ENCODE data around the gene THSD4. TPM values are rescaled to one million over a fixed set of nuclear protein-coding genes. Genes with fewer than 3 reads are reported as not detected.

The THSD4 gene
- total RNA-seq, 1 experiment from 2014 or later: 36.3 TPM

DNA sequence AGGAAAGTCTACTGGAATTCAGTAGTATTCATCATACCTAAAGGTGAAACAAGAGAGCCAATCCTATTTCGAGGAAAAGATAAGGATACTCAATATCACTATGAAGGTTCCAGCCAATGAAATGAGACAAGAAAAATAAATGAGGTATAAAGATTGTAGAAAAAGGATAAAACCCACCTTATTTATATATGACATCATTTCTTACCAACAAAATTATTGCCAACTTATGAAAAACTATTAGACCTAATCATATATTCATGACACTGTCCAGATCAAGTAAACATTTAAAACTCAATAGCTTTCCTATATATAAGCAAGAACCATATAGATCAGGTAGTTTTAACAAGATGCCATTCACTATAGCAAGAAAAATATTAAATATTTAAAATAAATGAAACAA, 584.7 kb downstream of the THSD4 start:
- Mint-ChIP-seq H3K27ac (ENCODE audit: low read depth, unreplicated experiment) (no peak overlapping the region), H3K27me3 (ENCODE audit: insufficient read depth, unreplicated experiment) (no peaks in the 10 kb centered on the region), H3K4me1 (ENCODE audit: insufficient read depth, unreplicated experiment) (no peaks in the 10 kb centered on the region), H3K36me3 (ENCODE audit: insufficient read depth, unreplicated experiment) (no peaks in the 10 kb centered on the region), H3K9me3 (ENCODE audit: unreplicated experiment) (no peaks in the 10 kb centered on the region), H3K4me3 (ENCODE audit: unreplicated experiment) (no peak overlapping the region)
- CTCF ChIA-PET: interaction anchor here (0.8 kb wide), 1 partner anchor 14 kb away, joined by 3 read pairs; no protein-coding TSS in a partner anchor
- intact Hi-C loops (cut with micrococcal nuclease): no loop called here
- BruUV-seq (replicated peaks): no TSS peak
- TF ChIP-seq, protein P1, sequence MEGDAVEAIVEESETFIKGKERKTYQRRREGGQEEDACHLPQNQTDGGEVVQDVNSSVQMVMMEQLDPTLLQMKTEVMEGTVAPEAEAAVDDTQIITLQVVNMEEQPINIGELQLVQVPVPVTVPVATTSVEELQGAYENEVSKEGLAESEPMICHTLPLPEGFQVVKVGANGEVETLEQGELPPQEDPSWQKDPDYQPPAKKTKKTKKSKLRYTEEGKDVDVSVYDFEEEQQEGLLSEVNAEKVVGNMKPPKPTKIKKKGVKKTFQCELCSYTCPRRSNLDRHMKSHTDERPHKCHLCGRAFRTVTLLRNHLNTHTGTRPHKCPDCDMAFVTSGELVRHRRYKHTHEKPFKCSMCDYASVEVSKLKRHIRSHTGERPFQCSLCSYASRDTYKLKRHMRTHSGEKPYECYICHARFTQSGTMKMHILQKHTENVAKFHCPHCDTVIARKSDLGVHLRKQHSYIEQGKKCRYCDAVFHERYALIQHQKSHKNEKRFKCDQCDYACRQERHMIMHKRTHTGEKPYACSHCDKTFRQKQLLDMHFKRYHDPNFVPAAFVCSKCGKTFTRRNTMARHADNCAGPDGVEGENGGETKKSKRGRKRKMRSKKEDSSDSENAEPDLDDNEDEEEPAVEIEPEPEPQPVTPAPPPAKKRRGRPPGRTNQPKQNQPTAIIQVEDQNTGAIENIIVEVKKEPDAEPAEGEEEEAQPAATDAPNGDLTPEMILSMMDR (IDR thresholded peaks at IDR 0.05; ENCODE audit: unreplicated experiment): no peak
- DNase-seq (ENCODE audit: unreplicated experiment): no peak
- POLR2A ChIA-PET: no interaction called here

DNA sequence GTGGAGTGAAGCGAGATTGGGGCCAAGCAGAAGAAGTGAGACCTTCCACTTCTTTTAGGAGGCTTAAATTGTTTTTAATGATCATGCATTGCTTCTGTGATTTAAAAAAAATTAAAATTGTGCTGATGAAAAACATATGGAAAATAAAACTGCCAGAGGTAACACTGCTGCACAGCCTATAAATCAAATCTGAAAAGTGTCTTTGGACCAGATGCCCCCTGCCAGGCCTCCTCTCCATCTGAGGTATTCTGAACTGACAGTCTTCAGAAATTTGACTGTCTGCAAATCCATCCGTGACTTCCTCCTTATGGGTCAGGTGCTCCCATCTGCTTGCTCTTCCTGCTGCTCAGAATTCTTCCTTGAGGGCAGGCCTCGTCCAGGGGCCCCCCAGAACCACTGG, 586.5 kb downstream of the THSD4 start:
- TF ChIP-seq, protein P1 (IDR thresholded peaks at IDR 0.05; ENCODE audit: unreplicated experiment): no peak
- ChIA-PET POLR2A (interaction anchor here (1.0 to 1.1 kb wide), 2 partner anchors 10 to 22 kb away, joined by 3 to 5 read pairs; no protein-coding TSS in a partner anchor), CTCF (interaction anchor here (0.6 kb wide), 1 partner anchor 28 kb away, joined by 3 read pairs; no protein-coding TSS in a partner anchor)
- no peaks in the 10 kb centered on the region for H3K9me3 Mint-ChIP-seq (ENCODE audit: unreplicated experiment)
- no peak overlapping the region for H3K27ac Mint-ChIP-seq (ENCODE audit: low read depth, unreplicated experiment)
- intact Hi-C loops (cut with micrococcal nuclease): no loop called here
- no peaks in the 10 kb centered on the region for H3K4me1 Mint-ChIP-seq (ENCODE audit: insufficient read depth, unreplicated experiment)
- BruUV-seq (replicated peaks): no TSS peak
- H3K4me3 Mint-ChIP-seq (ENCODE audit: unreplicated experiment): no peak overlapping the region
- H3K36me3 Mint-ChIP-seq (ENCODE audit: insufficient read depth, unreplicated experiment): no peaks in the 10 kb centered on the region
- DNase-seq (ENCODE audit: unreplicated experiment): no peak
- no peaks in the 10 kb centered on the region for H3K27me3 Mint-ChIP-seq (ENCODE audit: insufficient read depth, unreplicated experiment)

DNA sequence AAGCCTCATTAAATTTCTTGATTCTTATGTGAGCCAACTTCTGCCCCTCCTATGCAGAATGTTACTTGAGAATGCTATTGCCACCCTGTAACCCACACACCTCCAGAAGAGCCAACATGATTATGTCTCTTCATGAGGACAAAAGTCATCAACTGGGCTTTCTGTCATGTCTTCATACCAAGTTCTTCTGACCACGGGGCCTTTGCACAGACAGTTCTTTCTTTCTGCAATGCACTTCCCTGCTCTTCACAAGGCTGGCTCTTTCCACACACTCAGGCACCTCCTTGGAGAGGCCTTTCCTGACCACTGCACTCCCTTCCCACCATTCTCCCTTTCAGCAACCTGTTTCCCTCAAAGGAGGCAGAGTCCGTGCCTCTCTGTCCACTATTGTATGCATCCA, 587.2 kb downstream of the THSD4 start:
- no peaks in the 10 kb centered on the region for H3K9me3 Mint-ChIP-seq (ENCODE audit: unreplicated experiment)
- no peaks in the 10 kb centered on the region for H3K36me3 Mint-ChIP-seq (ENCODE audit: insufficient read depth, unreplicated experiment)
- intact Hi-C loops (cut with micrococcal nuclease): no loop called here
- no peaks in the 10 kb centered on the region for H3K4me1 Mint-ChIP-seq (ENCODE audit: insufficient read depth, unreplicated experiment)
- ChIA-PET CTCF (interaction anchor here (0.6 kb wide), 1 partner anchor 27 kb away, joined by 3 read pairs; no protein-coding TSS in a partner anchor), POLR2A (no interaction called here)
- no peak overlapping the region for H3K4me3 Mint-ChIP-seq (ENCODE audit: unreplicated experiment)
- H3K27me3 Mint-ChIP-seq (ENCODE audit: insufficient read depth, unreplicated experiment): no peaks in the 10 kb centered on the region
- no TSS peak for BruUV-seq (replicated peaks)
- TF ChIP-seq, protein P1 (IDR thresholded peaks at IDR 0.05; ENCODE audit: unreplicated experiment): no peak
- no peak for DNase-seq (ENCODE audit: unreplicated experiment)
- H3K27ac Mint-ChIP-seq (ENCODE audit: low read depth, unreplicated experiment): no peak overlapping the region

DNA sequence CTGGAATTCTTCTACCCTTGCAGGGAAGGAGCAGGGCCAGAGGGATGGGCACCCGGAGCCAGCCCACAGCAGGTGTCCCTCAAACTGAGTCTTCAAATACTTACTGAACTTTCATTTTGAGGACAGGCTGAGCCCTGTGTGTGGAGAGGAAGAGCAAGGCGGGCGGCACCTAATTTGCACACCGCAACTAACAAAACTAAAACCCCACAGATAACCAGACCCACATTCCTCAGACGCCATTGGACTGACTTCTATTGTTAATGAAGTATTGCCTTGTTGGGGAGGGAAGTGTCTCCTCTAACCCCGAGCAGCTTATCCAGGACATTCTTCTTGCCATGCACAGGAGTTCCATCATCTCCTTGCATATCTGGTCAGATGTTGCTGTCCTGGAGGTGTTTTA, 589.9 kb downstream of the THSD4 start:
- no peak overlapping the region for H3K4me3 Mint-ChIP-seq (ENCODE audit: unreplicated experiment)
- H3K36me3 Mint-ChIP-seq (ENCODE audit: insufficient read depth, unreplicated experiment): no peaks in the 10 kb centered on the region
- no TSS peak for BruUV-seq (replicated peaks)
- ChIA-PET POLR2A (no interaction called here), CTCF (interaction anchor here (0.5 kb wide), 2 partner anchors 25 to 1307 kb away, joined by 3 read pairs; no protein-coding TSS in a partner anchor)
- DNase-seq (ENCODE audit: unreplicated experiment): no peak
- H3K27ac Mint-ChIP-seq (ENCODE audit: low read depth, unreplicated experiment): no peak overlapping the region
- H3K4me1 Mint-ChIP-seq (ENCODE audit: insufficient read depth, unreplicated experiment): no peaks in the 10 kb centered on the region
- TF ChIP-seq, protein P1 (IDR thresholded peaks at IDR 0.05; ENCODE audit: unreplicated experiment): no peak
- intact Hi-C loops (cut with micrococcal nuclease): no loop called here
- no peaks in the 10 kb centered on the region for H3K9me3 Mint-ChIP-seq (ENCODE audit: unreplicated experiment)
- H3K27me3 Mint-ChIP-seq (ENCODE audit: insufficient read depth, unreplicated experiment): no peaks in the 10 kb centered on the region

Data from MCF 10A (cell line).